HL-60/S4 treated with retinoic acid at 250 ng/mL for 4 days and 3 days (cell line): Measurements from ENCODE around the gene CDH5.
"Not testable (repeated sequence)": the region's sequence is repeated elsewhere in the genome, so short reads cannot be mapped to it uniquely, and the experiment has no call there.

Experiments
- in situ Hi-C: fragments of 300-500 bp; cut with MboI; formaldehyde crosslinking; loops from 2 replicates; pipeline ENCODE4 v1.7.0; 2022; ENCODE audit warnings: low sequenced_read_pairs

Gene CDH5

GRCh38 chr16:66431760-66432159 is 65.3 kb downstream of the CDH5 start:
- in situ Hi-C loops = no loop called here

DNA sequence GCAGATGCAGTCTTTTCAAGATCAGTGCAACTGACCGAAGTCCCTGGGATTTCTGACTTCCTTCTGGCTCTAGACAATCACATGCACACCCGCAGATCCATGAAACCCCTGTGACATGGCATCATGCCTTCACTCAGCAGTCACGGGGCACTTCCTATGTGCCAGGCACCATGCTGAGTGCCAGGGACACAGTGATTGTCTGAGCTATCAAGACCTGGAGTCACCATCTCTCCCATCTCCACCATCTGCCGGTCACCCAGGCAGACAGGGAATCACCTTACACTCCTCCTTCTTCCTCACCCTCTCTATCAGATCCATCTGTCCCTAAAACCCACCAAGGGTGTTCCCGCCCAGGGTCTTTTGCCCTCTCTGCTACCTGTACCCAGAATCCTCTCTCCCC is 65.9 kb downstream of the CDH5 start:
- in situ Hi-C loops = no loop called here

DNA sequence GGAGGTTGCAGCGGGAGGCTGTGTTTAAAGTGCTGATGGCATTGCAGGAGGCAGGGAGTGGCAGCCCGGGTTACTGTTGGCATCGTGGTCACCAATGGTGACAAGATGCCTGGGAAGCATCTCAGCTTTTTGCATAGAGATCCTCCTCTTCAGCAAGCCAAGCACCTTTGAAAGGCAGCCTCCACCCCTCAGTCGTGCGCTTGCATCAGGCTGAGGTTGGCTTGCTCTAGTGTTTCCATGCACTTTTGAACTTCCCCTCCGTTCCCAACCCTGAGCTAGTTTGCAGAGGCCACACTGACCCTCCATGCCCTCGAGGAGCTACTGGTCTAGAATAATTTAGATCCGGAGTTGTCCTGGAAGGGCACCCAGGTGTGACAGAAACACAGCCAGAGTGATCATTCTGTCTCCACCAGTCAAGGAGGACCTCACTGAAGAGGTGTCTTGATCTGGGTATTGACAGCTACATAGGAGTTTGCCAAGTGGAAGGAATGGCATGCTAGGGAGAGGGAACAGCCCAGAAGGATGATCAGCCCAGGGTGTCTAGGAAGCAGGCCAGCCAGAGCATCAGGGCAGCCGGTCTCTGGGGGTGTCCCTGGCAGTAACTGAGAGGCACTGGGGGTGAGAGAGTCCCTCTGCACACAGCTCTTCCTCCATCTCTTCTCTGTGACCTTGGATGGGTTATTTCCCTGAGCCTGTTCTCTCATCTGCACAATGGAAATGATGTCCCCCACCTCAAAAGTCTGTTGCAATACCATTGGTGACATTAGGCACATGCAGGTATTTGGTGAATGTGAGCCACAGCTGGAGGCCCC is 68.3 kb downstream of the CDH5 start:
- in situ Hi-C loops = no loop called here

DNA sequence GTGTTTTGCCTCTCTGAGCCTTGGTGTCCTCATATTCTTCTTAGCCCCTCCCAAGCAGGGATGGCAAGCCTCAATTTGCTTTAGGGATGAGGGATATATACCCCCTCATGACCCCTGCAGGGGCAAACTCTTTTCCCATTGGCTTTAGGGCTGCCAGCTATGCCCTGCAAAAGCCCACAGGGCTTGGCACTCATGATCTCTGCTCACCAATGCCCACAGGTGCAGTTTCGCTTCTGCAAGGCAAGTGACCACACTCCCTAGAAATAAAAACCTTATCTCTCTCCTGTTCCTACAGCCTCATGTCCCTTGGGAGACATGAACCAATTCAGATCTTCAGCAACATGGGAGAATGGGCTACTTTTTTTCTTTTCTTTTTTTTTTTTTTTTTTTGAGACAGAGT is 69.4 kb downstream of the CDH5 start:
- in situ Hi-C loops = no loop called here

DNA sequence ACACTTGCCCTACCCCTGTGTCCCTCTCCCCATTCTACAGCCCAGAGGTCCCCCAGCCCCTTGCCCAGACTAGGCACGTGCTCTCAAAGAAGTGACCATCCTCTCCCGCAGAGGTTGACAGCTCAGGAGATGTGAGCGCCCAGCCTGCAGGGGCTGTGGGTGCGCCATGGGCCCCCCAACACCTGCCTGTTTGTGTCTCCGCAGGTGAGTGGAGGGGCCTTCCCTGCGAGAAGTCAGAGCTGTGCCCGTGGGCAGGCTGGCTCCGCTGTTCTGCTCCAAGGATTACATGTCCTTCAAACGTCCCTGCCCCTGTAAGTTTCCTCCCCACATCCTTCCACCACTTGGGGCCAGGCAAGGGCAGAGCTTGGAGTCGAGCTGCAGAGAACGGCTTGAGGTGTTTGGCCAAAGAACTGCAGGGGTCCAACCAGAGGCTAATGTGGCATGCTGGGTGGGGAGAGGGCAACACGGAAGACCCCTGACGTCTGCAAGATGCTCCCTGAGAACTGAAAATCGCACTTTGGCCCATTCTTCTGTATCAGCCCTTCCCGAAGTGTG is 71.0 kb downstream of the CDH5 start:
- in situ Hi-C loops = no loop called here

GRCh38 chr16:66438536-66438935 is 72.0 kb downstream of the CDH5 start:
- in situ Hi-C loops = no loop called here

GRCh38 chr16:66439051-66439730 is 72.7 kb downstream of the CDH5 start:
- in situ Hi-C loops = no loop called here

DNA sequence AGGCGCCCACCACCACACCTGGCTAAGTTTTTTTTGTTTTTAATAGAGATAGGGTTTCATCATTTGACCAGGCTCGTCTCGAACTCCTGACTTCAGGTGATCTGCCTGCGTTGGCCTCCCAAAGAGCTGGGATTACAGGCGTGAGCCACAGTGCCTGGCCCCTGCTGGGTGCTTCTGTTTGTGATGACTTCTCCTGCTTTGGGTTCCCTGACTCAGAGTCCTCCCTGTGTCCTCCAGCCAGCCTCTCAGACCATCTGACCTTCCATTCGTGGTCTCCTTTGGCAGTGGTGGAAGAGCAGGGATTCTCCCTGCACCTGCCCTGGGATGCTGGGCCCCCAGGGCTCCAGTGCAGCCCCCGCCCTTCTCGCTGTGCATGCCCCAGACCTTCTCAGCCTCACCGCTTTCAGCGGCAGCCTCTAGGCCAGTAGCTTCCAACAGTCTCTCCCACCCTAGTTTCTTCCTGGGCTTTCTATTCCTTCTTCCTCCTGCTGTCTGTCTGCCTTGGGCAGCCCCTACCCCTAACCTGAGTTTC is 73.8 kb downstream of the CDH5 start:
- in situ Hi-C loops = no loop called here

GRCh38 chr16:66440970-66441369 is 74.5 kb downstream of the CDH5 start:
- in situ Hi-C loops = no loop called here

DNA sequence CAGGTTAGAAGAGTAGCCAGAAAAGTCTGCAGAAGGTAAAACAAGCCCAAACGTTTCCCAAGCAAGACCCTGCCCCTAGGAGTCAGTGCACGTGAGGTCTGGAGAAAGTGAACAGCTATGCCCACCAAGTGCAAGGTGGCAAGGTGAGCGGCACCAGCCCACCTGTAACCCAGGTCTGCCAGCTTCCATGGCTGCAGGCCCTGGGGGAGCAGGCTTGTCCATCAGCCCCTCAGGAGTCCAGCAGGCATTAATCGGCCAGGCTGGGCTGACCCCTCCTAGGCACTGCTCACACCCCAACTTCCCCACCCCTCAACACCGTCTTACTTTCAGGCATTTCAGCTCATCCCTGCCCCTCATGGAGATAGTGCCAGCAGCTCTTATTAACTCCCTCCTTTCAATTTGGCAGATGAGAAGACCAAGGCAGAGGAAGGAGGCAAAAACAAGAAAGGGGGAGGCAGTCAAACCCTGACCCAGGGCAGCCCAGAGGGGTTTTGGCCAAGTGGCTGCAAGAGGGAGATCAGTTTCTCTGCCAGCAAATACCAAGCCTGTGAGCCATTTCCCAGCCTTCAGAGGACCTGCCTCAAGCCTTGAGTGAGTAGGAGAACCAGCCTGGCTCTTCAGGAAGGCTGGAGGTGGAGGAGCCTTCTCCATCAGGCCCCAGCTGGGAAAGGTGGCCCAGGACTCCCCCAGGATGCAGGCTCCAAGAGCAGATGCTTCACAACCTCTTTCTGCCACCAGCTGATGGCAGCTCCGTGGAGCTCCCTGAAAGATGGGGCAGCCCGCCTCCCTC is 75.3 kb downstream of the CDH5 start:
- in situ Hi-C loops = no loop called here

GRCh38 chr16:66442502-66443268 is 76.2 kb downstream of the CDH5 start:
- in situ Hi-C loops = no loop called here

- in situ Hi-C loops = no loop called here
Measured at GRCh38 chr16:66443269-66443652, 76.8 kb downstream of the CDH5 start.

- in situ Hi-C loops = no loop called here
Measured at GRCh38 chr16:66444049-66444481, 77.6 kb downstream of the CDH5 start.

- in situ Hi-C loops = no loop called here
Measured at GRCh38 chr16:66446737-66447136, 80.2 kb downstream of the CDH5 start.

DNA sequence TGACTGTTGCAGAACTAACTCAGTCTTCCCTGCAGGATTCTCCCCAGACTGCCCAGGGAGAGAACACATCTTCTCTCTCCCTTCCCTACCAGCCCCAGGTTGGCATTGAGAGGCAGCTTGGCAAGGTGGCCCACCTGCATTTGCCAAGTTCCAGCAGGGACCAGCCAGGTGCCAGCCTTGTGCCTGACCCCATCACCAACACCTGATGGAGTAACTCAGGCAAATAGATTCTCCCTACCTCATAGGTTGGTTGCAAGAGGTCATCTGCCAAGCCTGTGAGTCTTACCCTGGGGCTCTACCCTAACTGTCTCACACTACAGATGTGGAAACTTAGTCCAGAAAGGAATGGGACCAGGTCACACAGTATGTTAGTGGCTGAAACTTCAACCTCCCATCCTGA is 81.0 kb downstream of the CDH5 start:
- in situ Hi-C loops = no loop called here

DNA sequence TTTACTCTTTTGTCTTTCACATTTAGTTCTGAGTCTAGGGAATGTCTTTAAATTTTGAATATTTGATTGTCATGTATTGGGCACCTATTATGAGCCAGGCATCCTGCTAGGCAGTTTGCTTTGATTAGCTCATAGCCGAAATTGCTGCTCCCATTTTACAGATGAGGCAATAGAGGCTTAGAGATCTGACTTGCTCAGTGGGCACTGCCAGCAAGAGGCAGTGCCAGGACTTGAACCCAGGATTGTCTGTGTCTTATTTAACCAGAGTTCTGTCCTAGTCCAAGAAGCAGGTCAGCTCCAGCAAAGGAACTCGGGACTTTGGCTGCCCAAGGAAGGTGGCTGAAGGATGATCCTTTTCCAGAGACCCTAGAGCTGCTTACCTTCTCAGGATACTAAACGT is 85.1 kb downstream of the CDH5 start:
- in situ Hi-C loops = no loop called here

GRCh38 chr16:66453230-66453629 is 86.7 kb downstream of the CDH5 start:
- in situ Hi-C loops = not testable (repeated sequence)
